BLaER1 (cell line): ENCODE measurements around the gene ZXDC.

ENCODE experiments used
- H3K27ac ChIP-seq: shearing (Covaris generic); formaldehyde crosslinking; 2 replicates; pipeline ENCODE4 v1.8.1; 2022
- H3K27me3 ChIP-seq: shearing (Covaris generic); formaldehyde crosslinking; 2 replicates; pipeline ENCODE4 v1.8.1; 2022
- H3K36me3 ChIP-seq: shearing (Covaris generic); formaldehyde crosslinking; 2 replicates; pipeline ENCODE4 v1.8.1; 2022
- H3K4me1 ChIP-seq: shearing (Covaris generic); formaldehyde crosslinking; 2 replicates; pipeline ENCODE4 v1.8.1; 2022
- H3K4me2 ChIP-seq: shearing (Covaris generic); formaldehyde crosslinking; 2 replicates; pipeline ENCODE4 v1.8.1; 2022
- H3K4me3 ChIP-seq: shearing (Covaris generic); formaldehyde crosslinking; 2 replicates; pipeline ENCODE4 v1.8.1; 2022
- H3K9ac ChIP-seq: shearing (Covaris generic); formaldehyde crosslinking; 2 replicates; pipeline ENCODE4 v1.8.1; 2022
- H3K9me3 ChIP-seq: shearing (Covaris generic); formaldehyde crosslinking; 2 replicates; pipeline ENCODE4 v1.8.1; 2022
- H4K20me1 ChIP-seq: shearing (Covaris generic); formaldehyde crosslinking; 2 replicates; pipeline ENCODE4 v1.8.1; 2022
- Cebpa-rat ChIP-seq: shearing (Covaris generic); IDR thresholded peaks from 2 replicates; pipeline ENCODE4 v1.8.1; 2022

ZXDC gene

GRCh38 chr3:126466886-126467610, 8.6 kb downstream of the ZXDC start:
- Histone ChIP-seq H3K4me3 (no peak overlapping the region), H3K36me3 (peaks cover 98% of the 10 kb centered on the region), H4K20me1 (peaks cover 99% of the 10 kb centered on the region), H3K9me3 (no peaks in the 10 kb centered on the region), H3K27ac (no peak overlapping the region), H3K4me2 (peak overlapping the region; percentile 4; the same call in 1 of the 2 replicates), H3K4me1 (peaks cover 14% of the 10 kb centered on the region), H3K9ac (no peak overlapping the region), H3K27me3 (no peaks in the 10 kb centered on the region)
- TF ChIP-seq Cebpa-rat: no peak

- Histone ChIP-seq H3K4me2 (no peak overlapping the region), H3K9me3 (no peaks in the 10 kb centered on the region), H3K27me3 (no peaks in the 10 kb centered on the region), H3K4me1 (peaks cover 10% of the 10 kb centered on the region), H3K4me3 (no peak overlapping the region), H3K36me3 (peaks cover 99% of the 10 kb centered on the region), H4K20me1 (peaks cover 99% of the 10 kb centered on the region), H3K27ac (no peak overlapping the region), H3K9ac (no peak overlapping the region)
- TF ChIP-seq Cebpa-rat: no peak
These were observed 9.7 kb downstream of the ZXDC start for GRCh38 chr3:126465928-126466544.

DNA sequence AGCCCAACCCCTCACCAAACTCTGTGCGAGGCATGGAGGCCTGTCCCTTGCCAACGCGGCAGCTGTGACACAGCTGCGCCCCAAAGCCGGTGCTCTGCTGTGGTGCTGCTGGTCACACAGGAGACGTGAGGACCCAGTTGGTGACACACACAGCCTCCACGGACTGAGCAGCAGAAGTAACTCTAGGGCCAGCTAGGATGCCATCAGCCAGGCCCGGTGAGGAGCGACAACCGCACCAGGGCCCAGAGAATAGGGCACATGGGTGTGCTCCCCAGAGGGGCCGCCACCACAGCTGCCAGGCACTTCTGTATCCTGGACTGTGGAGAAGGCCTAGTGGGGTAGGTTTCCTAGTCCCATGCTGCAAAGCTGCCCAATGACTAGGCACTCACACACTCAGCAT, 10.7 kb downstream of the ZXDC start:
- no peak overlapping the region for H3K4me3 ChIP-seq
- H3K4me1 ChIP-seq: peaks cover 10% of the 10 kb centered on the region
- H3K4me2 ChIP-seq: no peak overlapping the region
- H3K36me3 ChIP-seq: peaks cover 99% of the 10 kb centered on the region
- H3K27me3 ChIP-seq: no peaks in the 10 kb centered on the region
- peaks cover 99% of the 10 kb centered on the region for H4K20me1 ChIP-seq
- TF ChIP-seq Cebpa-rat: no peak
- no peak overlapping the region for H3K9ac ChIP-seq
- no peaks in the 10 kb centered on the region for H3K9me3 ChIP-seq
- no peak overlapping the region for H3K27ac ChIP-seq

DNA sequence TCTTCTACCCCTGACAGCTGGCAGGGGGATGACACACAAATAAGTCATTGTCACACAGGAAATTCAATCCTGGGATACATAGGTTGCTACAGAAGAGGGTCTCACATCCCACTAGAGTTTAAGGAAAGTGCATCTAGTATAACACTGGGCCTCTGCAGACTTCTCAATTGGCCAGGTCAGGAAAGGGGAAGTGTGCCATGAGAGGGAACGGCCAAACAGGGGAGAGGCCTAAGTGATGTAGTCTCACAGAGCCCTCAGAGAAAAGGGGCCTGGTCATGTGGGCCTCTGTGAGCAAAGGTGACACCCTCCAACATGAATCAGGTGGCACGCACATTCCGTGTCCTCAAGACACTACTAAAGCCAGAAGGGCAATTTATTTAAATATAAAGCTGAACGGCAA, 11.2 kb downstream of the ZXDC start:
- Histone ChIP-seq H3K4me2 (no peak overlapping the region), H3K4me1 (peaks cover 10% of the 10 kb centered on the region), H3K4me3 (no peak overlapping the region), H3K9me3 (no peaks in the 10 kb centered on the region), H4K20me1 (peaks cover 99% of the 10 kb centered on the region), H3K27me3 (no peaks in the 10 kb centered on the region), H3K9ac (no peak overlapping the region), H3K27ac (no peak overlapping the region), H3K36me3 (peaks cover 99% of the 10 kb centered on the region)
- TF ChIP-seq Cebpa-rat: no peak

DNA sequence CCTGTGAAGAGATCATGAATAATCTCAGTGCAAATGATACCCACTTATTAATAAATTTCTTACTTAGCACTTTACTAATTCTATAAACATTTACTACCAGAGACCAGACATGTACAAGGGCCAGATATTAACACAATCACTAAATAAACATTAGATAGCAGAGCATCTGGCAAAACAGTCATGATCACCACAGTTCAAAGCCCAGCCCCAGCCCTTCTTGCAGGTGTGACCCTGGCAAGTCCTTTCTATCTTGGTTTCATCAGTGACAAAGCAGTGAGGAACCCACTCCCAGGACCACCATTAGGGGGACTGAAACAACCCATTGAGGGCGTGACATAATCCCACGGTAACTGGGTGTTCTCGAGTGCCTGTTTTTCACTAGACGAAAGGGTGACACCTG, 11.6 kb downstream of the ZXDC start:
- peaks cover 99% of the 10 kb centered on the region for H4K20me1 ChIP-seq
- no peaks in the 10 kb centered on the region for H3K27me3 ChIP-seq
- H3K4me1 ChIP-seq: peaks cover 10% of the 10 kb centered on the region
- no peak overlapping the region for H3K9ac ChIP-seq
- H3K4me3 ChIP-seq: no peak overlapping the region
- TF ChIP-seq Cebpa-rat: no peak
- no peak overlapping the region for H3K27ac ChIP-seq
- H3K4me2 ChIP-seq: no peak overlapping the region
- H3K36me3 ChIP-seq: peaks cover 99% of the 10 kb centered on the region
- no peaks in the 10 kb centered on the region for H3K9me3 ChIP-seq

DNA sequence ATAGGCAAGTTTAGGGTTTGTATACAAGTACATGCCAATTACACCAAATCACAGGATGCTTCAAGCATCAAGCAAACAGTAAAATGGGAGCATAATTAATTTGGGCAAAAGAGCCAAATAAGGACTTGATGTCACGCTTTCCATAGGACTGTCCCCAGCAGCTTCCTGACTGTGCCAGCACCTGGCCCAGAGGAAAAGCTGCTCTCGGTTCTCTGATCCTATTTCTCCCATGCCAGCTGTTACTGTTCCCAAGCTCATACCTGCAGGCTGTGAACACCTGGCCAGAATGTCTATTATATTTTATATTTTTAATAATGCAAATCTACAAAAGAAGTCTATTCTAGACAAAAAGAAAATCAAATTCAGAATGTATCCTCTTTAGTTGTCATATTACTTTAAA, 12.2 kb downstream of the ZXDC start:
- Histone ChIP-seq H3K27ac (no peak overlapping the region), H3K9me3 (no peaks in the 10 kb centered on the region), H3K4me2 (no peak overlapping the region), H3K9ac (no peak overlapping the region), H3K36me3 (peaks cover 99% of the 10 kb centered on the region), H3K27me3 (no peaks in the 10 kb centered on the region), H3K4me1 (peaks cover 10% of the 10 kb centered on the region), H3K4me3 (no peak overlapping the region), H4K20me1 (peaks cover 99% of the 10 kb centered on the region)
- no peak for TF ChIP-seq Cebpa-rat

- Histone ChIP-seq H3K27me3 (no peaks in the 10 kb centered on the region), H3K4me2 (no peak overlapping the region), H3K27ac (no peak overlapping the region), H3K4me3 (no peak overlapping the region), H3K9me3 (no peaks in the 10 kb centered on the region), H4K20me1 (peaks cover 99% of the 10 kb centered on the region), H3K4me1 (no peaks in the 10 kb centered on the region), H3K36me3 (peaks cover 99% of the 10 kb centered on the region), H3K9ac (no peak overlapping the region)
- no peak for TF ChIP-seq Cebpa-rat
These were observed 14.1 kb downstream of the ZXDC start for GRCh38 chr3:126461450-126462070.

GRCh38 chr3:126460381-126460780, 15.3 kb downstream of the ZXDC start:
- no peak overlapping the region for H3K9ac ChIP-seq
- H4K20me1 ChIP-seq: peaks cover 99% of the 10 kb centered on the region
- H3K27ac ChIP-seq: no peak overlapping the region
- H3K27me3 ChIP-seq: no peaks in the 10 kb centered on the region
- H3K4me3 ChIP-seq: no peak overlapping the region
- peaks cover 99% of the 10 kb centered on the region for H3K36me3 ChIP-seq
- no peak for TF ChIP-seq Cebpa-rat
- H3K9me3 ChIP-seq: no peaks in the 10 kb centered on the region
- no peaks in the 10 kb centered on the region for H3K4me1 ChIP-seq
- H3K4me2 ChIP-seq: no peak overlapping the region

- Histone ChIP-seq H4K20me1 (peaks cover 99% of the 10 kb centered on the region), H3K36me3 (peaks cover 99% of the 10 kb centered on the region)
- no peak for TF ChIP-seq Cebpa-rat
These were observed 15.9 kb downstream of the ZXDC start for GRCh38 chr3:126459763-126460127.

GRCh38 chr3:126459111-126459762, 16.5 kb downstream of the ZXDC start:
- H3K9ac ChIP-seq: no peak overlapping the region
- no peaks in the 10 kb centered on the region for H3K4me1 ChIP-seq
- H3K4me2 ChIP-seq: no peak overlapping the region
- H3K9me3 ChIP-seq: no peaks in the 10 kb centered on the region
- H3K4me3 ChIP-seq: no peak overlapping the region
- no peak for TF ChIP-seq Cebpa-rat
- peaks cover 99% of the 10 kb centered on the region for H3K36me3 ChIP-seq
- no peak overlapping the region for H3K27ac ChIP-seq
- H3K27me3 ChIP-seq: no peaks in the 10 kb centered on the region
- peaks cover 99% of the 10 kb centered on the region for H4K20me1 ChIP-seq

More at GRCh38 chr3:126459763-126460127, 15.9 kb downstream of the ZXDC start:
- no peak overlapping the region for H3K27ac ChIP-seq
- no peaks in the 10 kb centered on the region for H3K9me3 ChIP-seq
- H3K4me2 ChIP-seq: no peak overlapping the region
- no peak overlapping the region for H3K4me3 ChIP-seq
- no peaks in the 10 kb centered on the region for H3K27me3 ChIP-seq
- no peaks in the 10 kb centered on the region for H3K4me1 ChIP-seq
- H3K9ac ChIP-seq: no peak overlapping the region
